ENCODE results near the gene MAP3K7.

- 0 out of 4 replicates have a peak, but pooled peaks of 1 of the 2 experiments have one; percentile 8 for TF ChIP-seq CTCF (conservative IDR thresholded peaks at IDR 0.05; ENCODE audit: low read depth in 2 of 2)
- TF ChIP-seq POLR2AphosphoS5 (IDR thresholded peaks at IDR 0.05; ENCODE audit: low read depth), result no peak
- no peak for TF ChIP-seq CREB1 (CRISPR knock-in tag; IDR thresholded peaks at IDR 0.05; ENCODE audit: low read depth)
- no peak for TF ChIP-seq REST (IDR thresholded peaks at IDR 0.05; ENCODE audit: unreplicated experiment)
- no peak for TF ChIP-seq EZH2 (IDR thresholded peaks at IDR 0.05; ENCODE audit: low read depth, unreplicated experiment)
These were observed 12.3 kb upstream of the MAP3K7 start for GRCh38 chr6:90599151-90599550.

All from GM23338 (cell line).